ENCODE measurements around the gene HOXC5.

HOXC5 gene

DNA sequence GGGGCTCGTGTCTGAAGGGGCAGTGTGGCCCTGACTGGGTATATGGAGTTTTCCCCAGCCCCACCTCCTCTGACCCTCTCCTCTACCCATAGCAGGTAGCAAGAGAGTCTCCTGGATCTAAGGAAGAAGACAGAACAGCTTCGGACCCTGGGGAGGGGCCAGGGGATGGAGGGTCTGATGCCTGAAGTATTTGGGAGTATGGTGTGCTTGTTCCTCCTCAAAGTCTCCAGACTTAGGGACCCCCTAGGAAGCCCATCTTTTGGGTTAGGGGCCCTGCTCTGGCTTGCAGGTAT lies 24.6 kb upstream of the HOXC5 start:
- DNase-seq = no peak

GRCh38 chr12:54009171-54010052 lies 23.4 kb upstream of the HOXC5 start:
- DNase-seq = no peak

GRCh38 chr12:54010053-54010971 lies 22.5 kb upstream of the HOXC5 start:
- DNase-seq = no peak

DNA sequence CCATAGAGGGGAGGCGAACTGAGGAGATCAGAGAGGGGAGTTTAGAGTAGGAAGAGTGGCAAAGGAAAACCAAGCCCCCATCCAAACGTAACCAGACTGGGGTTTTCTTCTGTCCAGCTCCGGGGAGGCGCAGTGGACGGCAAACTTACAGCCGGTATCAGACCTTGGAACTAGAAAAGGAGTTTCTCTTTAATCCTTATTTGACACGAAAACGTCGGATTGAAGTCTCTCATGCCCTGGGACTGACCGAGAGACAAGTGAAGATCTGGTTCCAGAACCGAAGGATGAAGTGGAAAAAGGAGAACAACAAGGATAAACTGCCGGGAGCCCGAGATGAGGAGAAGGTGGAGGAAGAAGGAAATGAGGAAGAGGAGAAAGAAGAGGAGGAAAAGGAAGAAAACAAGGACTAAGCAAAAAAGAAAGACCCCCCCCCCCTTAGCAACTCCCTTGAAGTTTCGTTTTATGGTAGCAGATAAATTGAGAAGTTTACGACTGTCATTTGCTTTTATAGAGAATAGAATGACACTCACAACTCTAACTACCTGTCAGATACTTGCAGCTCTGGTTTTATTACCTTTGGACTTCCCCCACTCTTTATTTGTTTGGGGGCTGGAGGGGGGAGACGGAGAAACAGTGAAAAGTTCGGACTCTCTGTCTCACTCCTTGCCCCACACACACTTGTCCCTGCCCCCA lies 21.7 kb upstream of the HOXC5 start:
- DNase-seq = no peak

DNA sequence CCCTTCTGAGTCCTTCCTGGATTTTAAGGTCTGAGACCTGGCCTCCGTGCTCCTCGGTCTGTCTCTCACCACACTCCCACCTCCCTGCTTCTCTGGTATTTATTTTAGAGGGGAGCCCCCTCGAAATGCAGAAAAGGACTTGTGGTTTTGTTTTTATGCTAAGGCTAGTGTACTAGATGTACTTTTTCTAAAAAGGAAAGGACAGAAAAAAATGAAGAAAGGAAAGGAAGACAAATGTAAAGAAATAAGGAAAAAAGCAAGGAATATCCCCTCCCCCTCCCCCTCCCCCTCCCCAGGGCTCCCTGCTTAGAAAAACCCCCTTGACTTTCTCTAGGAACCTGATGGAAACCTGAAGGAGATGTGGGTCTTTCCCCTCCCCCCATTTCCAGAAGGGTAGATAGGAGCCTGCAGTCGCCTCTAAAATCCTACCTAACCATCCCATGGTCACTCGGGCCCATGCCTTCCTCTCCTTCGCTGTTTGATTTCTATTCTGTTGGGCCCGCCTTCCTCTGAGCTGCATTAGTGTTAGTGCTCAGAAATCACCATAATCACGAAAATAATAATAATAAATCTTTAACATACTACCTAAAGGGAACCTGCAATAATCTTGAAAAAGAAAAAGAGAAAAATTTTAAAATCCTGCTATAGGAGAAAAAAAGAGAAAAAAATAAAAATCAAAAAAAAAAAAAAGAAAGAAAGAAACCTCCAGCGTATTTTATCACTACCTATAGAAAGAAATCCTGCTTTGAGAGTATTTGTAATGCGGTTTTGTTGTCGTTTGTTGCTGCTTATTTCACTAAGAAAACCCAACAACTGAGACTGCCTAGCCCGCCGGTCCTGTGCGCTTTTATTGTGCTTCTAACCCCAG lies 21.0 kb upstream of the HOXC5 start:
- DNase-seq = no peak

DNA sequence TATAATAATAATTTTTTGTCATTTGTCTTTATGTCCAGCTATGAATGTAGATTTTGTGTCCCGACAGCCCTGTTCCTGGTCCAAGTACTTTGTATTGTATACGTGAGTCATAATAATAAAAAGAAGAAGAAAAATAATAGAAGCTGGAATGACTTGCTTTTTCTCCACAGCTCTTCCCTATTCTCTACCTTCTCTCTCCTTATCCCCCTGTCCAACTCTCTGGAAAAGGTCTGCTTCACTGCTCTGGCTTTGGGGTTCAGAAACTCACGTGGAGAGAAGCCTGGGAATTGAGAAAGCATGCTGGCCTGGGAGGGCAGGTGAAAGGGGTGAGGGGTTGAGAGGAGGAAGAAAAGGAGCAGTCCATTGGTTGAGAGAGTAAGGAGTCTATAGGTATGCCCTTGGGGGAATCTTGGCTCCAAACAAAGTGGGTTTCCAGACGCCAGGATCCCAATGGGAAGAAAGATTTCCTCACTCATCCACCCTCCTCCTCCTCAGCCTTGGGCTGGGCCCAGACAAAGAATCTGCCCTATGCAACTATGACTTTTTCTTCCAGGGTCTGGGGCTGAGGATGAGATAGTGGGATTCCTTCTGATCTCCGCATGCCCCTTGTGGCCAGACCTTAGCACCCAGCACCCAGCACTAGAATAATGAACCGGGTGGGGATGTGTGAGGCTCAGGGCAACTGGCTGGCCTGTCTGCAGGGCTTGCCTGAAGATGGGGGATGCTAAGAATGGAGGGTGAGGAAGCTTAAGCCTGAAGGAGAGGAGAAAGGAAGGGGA lies 20.0 kb upstream of the HOXC5 start:
- no peak for DNase-seq

DNA sequence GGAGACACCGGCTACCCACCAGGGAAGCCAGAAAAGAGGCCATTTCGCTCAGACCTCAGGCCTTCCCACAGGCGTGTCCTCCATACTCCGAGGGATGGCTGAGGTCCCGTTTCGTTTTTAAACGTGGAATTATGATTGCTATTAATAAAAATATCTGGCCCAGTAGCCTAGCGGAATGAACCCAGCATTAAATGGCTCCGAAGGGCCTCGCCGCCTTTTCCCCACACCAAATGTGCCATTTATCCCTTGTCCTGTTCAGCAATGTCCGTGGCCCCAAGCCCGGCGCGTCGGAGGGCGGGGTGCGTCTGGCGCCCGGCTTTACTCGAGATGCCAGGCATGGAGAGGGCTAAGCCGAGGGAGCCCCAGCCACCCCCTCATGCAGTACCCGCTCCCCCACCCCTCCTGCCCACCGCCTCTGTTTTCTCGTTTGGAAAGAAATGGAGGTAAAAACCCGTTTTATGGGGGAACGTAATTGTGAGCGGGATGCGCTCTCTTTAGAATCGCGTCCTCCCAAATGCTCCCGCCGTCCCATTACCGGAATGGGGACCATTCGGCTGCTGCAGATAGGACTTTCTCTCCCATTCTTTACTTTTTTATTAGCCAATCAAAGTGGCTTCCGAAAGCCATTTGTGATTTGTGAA lies 18.4 kb upstream of the HOXC5 start:
- no peak for DNase-seq

- DNase-seq = no peak
These were observed 17.6 kb upstream of the HOXC5 start for GRCh38 chr12:54015018-54015931.

DNA sequence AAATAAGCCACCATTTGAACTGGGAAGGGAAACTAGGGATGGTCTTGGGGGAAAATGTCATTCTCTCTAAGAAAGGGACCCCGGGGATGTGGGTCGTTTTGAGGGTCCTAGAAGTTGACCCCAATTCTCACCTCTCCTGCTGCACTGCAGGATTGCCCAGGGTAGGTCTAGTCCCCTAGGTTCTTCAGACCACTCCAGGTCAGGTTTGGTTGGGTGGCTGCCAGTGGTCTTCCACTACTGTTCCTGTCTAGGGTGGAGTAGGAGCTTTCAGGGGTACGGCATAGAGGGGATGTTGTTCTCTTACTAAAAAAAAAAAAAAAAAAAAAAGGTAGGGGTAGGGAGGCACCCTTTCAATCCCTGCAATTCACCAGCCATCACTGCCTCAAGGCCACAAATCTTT lies 16.8 kb upstream of the HOXC5 start:
- DNase-seq = no peak

DNA sequence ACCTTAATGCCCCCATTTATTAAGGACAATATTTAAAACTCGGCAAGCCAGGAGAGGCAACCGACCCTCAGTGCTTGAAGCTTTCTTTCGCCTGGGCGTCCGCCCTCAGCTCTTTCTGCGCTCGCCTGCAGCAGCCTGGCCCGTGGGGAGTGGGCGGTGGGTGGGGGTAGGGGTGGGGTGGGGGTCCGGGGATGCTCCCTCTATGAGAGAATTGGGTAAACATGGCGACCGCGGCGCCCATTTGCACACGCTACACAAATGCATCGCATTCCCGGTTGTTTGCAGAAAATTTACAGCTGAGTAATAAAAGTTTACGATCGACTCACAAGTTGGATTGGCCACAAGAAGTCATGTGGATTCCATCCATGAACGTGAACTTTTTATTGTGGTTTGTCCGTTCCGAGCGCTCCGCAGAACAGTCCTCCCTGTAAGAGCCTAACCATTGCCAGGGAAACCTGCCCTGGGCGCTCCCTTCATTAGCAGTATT lies 16.3 kb upstream of the HOXC5 start:
- DNase-seq = no peak

DNA sequence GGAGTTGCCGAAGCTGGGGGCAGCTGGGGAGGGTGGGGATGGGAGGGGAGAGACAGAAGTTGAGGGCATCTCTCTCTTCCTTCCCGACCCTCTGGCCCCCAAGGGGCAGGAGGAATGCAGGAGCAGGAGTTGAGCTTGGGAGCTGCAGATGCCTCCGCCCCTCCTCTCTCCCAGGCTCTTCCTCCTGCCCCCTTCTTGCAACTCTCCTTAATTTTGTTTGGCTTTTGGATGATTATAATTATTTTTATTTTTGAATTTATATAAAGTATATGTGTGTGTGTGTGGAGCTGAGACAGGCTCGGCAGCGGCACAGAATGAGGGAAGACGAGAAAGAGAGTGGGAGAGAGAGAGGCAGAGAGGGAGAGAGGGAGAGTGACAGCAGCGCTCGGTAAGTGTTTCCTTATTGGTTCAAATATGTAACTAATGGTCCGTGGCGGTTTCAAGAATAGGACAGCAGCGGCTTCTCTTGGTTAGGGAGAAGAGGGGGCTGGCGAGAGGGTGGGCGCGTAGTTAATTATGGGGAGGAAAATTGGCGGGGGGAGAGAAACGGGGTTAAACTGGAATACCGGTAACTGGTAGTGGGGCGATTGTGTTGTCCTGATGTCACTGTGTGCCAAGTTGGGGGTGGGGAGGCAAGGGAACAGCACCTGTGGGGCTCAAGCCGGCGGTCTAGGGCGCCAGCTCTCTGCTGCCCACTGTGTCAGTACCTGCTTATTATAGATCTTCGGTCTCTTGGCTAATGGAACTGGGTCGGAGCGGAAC lies 15.6 kb upstream of the HOXC5 start:
- no peak for DNase-seq

- DNase-seq = no peak
These were observed 14.9 kb upstream of the HOXC5 start for GRCh38 chr12:54017878-54018467.

DNA sequence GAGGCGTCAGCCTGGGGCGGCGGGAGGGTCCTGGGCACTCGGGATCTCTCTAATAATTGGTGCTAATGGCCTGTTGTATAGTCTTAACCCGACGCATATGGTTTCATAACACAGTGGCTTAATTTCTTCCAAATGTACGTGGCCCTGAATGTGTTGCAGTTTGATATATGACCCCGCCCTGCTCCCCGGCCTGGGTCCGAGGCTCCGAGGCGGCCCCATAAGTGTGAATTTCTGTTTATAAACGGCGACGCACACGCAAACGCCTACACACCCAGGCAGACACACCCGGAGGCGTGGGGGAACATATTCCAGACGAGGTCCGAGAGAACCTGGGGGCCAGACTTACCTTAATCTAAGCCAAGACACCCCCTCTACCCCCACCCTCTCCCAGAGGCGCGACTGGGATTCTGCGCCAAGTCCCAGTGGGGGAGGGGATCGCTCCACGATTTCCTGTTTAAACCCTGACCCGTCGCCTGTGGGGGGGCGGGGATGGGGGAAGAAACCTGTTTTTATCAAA lies 14.3 kb upstream of the HOXC5 start:
- DNase-seq = no peak

DNA sequence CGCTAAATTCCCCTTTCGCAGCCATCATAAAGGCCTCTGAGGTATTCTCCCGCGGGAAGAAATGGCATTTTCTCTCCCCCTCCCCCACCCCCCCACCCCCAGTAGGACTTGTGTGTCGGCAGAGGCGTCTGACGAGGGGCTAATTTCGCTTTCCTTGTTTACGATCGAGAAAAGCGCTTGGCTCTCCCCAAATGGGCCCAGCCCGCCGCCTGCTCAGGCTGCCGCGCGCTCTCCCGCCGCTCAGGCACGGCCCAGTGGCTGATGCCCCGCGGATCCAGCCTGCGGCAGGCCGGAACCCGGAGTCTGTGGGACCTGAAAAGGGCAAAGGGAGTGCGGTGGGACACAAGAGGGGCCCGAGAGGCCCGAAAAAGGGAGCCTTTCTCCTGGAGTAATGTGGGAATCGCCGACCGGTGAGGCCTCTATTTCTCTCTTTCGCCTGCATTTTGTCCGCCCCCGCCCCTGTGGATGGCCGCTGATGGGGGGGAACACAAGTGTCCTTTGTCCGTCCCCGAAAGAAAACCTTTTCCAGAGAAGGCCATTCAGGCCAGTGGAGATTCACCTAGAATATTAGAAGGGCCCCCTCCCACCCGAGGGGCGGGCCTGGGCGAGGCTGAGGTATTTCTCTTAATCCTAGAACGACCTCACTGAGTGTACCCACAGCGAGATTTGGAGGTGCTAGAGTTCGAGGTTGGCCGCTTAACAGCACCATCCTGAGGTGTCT lies 13.6 kb upstream of the HOXC5 start:
- no peak for DNase-seq

GRCh38 chr12:54019924-54020590 lies 12.8 kb upstream of the HOXC5 start:
- DNase-seq = no peak

DNA sequence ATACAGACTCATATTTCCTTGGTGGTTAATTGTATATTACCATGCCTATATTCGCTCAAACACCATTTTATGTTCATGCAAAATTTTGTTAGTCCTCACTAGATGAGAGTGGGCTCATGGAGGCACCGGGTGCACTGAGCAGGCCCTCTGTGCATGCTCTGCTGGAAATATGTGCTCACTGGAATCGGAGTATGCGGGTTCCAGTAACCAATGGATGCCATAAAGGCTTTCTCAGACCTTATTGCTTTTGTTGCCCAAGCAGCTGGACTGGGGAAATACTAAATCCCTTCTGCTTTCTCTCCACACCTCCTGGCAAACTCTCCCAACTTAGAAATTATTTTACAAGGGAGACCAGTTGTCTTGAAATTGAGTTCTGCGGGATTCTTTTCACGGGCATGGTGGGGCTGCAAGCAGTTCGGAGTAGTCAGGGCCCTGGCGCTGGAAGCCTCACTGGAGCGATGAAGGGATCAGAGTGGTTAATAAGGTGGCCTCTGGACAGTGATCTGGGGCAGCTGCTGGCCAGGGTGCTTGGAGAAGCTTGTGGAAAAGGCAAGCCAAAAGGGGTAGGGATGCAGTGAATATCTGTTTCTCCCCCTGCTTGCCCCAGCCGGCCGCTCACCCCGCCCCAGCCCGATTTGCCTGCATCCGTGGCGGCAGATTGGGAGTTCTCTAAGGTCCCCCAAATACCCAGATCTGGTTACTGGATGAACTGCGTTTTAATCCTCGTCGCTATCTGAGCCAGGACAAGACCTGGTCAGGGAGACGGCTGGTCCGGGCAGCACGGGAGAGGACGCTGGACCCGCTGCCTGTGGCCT lies 12.1 kb upstream of the HOXC5 start:
- no peak for DNase-seq

All from GDM1 (cell line).